ENCODE data around the gene TCTA.

DNA sequence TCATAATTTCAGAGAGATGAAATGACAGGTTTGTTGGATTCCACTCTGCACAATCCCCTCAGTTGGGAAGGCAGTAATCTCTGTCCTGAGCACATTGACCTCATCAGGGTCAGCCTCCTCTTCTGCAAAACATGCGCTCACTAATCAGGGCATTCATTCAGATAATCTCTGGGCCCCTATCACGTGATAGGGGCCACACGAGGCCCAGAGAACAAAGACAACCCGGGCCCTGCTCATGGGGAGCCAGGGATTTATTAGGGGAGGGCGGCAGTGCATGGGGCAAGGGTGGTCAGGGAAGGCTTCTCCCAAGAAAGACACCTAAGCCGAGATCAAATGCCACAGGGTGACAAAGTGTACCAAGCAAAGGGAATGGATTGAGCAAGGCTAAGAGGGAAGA lies 1.1 kb downstream of the TCTA start:
- TF ChIP-seq CTCF (conservative IDR thresholded peaks at IDR 0.05; ENCODE audit: low read length) (no peak), EZH2phosphoT487 (IDR thresholded peaks at IDR 0.05; ENCODE audit: borderline replicate concordance) (no peak)
